Lung (tissue), 12 donors: ENCODE data around the gene NKAIN4. TPM values are rescaled to one million over a fixed set of nuclear protein-coding genes. Genes with fewer than 3 reads are reported as not detected.

ENCODE experiments used
- ATAC-seq: fragments of 200-7000 bp; cut with Tn5 transposase; one replicate; pipeline ENCODE4 v1.9.1; 2020; ENCODE audit warnings: moderate number of reproducible peaks; ENCODE audit not compliant: insufficient read depth, low FRiP score
- DNase-seq, 3 donors: peaks; one replicate each; pipeline ENCODE4 v3.0.0-alpha.2; 2013 to 2017
- H3K27ac ChIP-seq, 2 donors: one replicate each; pipeline ENCODE4 v1.5.1; 2013; ENCODE audit warnings: mild to moderate bottlenecking in 2 of 2, moderate library complexity in 2 of 2, control low read depth in 1 of 2, inconsistent platforms in 1 of 2, low read depth in 1 of 2, low read length in 1 of 2
- H3K27me3 ChIP-seq, 3 donors: one replicate each; pipeline ENCODE4 v1.5.1; 2013; ENCODE audit warnings: low read length in 2 of 3; ENCODE audit not compliant: control insufficient read depth in 3 of 3, insufficient read depth in 3 of 3
- H3K36me3 ChIP-seq, 4 donors: one replicate each; pipeline ENCODE4 v1.5.1; 2013; ENCODE audit warnings: low read length in 4 of 4, mild to moderate bottlenecking in 1 of 4, moderate library complexity in 1 of 4; ENCODE audit not compliant: control insufficient read depth in 4 of 4, insufficient read depth in 4 of 4
- H3K4me1 ChIP-seq, 5 donors: one replicate each; pipeline ENCODE4 v1.5.1; 2013; ENCODE audit warnings: low read length in 5 of 5, mild to moderate bottlenecking in 2 of 5, moderate library complexity in 1 of 5; ENCODE audit not compliant: control insufficient read depth in 5 of 5, insufficient read depth in 5 of 5
- H3K4me3 ChIP-seq: one replicate; pipeline ENCODE4 v1.5.1; 2013; ENCODE audit warnings: mild to moderate bottlenecking, control low read depth, moderate library complexity
- H3K9ac ChIP-seq, 2 donors: one replicate each; pipeline ENCODE4 v1.5.1; 2013; ENCODE audit warnings: low read length in 2 of 2, control low read depth in 1 of 2; ENCODE audit not compliant: insufficient read depth in 1 of 2
- H3K9me3 ChIP-seq, 4 donors: one replicate each; pipeline ENCODE4 v1.5.1; 2013; ENCODE audit warnings: low read length in 3 of 4, mild to moderate bottlenecking in 1 of 4, moderate library complexity in 1 of 4; ENCODE audit not compliant: control insufficient read depth in 4 of 4, insufficient read depth in 3 of 4
- CTCF ChIP-seq: IDR thresholded peaks from 2 replicates; pipeline ENCODE4 v1.5.1; 2012; ENCODE audit warnings: mild to moderate bottlenecking; ENCODE audit errors: control extremely low read depth, extremely low read depth
- WGBS, 2 donors: extraction: QIAGEN DNeasy Blood & Tissue Kit; methylation state at CpG; one replicate each; pipeline ENCODE4 v1.1.7; 2013; 5-methylcytosine and 5-hydroxymethylcytosine counted together
- polyA plus RNA-seq, 2 donors: library from polyadenylated mRNA; stranded (reverse); fragments of 200-250 nt; gene quantifications; one replicate each; pipeline ENCODE4 v1.2.1, GENCODE V29; 2013
- total RNA-seq, 2 donors: library from RNA; depleted of rRNA in 1 of 2; stranded (reverse); fragments of >200 nt in 1 of 2; gene quantifications; one replicate each; pipeline ENCODE4 v1.2.1, GENCODE V29; 2014 to 2021
- donor health status: control.
- donor health status: control.
- donor health status: Bipolar disorder and iron deficiency.
- donor health status: healthy.
- donor health status: DM: yes; HTN: yes; CAD: no.

NKAIN4 gene
- total and polyA plus RNA-seq, 4 donors = 0.10 to 1.7 TPM; not detected in 2

DNA sequence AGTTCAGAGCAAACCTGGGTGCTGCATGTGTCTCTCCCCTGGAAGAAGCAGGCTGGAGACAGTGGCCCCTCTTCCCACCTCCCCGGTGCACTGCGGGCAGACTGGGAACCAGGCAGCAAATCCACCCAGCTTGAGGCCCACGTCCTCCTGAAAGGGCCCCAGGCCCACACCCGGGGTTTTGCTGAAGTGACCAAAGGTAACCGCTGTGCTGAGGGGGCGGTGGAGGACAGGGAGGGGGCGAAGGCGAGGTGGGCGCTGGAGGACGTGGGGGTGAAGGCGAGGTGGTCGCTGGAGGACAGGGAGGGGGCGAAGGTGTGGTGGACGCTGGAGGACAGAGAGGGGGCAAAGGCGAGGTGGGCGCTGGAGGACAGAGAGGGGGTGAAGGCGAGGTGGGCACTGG lies 20.3 kb downstream of the NKAIN4 start:
- peaks cover 0 to 3% (median 3%) of the 10 kb centered on the region in 3 donors for H3K27me3 ChIP-seq
- 85 to 90% methylated on average over 17 of the region's 17 CpGs for WGBS, 2 donors
- H3K9me3 ChIP-seq = peaks cover 0 to 3% (median 0%) of the 10 kb centered on the region in 4 donors
- no peaks in the 10 kb centered on the region for H3K36me3 ChIP-seq
- DNase-seq = no peak
- no peak overlapping the region for H3K9ac ChIP-seq
- no peak overlapping the region for H3K4me3 ChIP-seq
- no peak for TF ChIP-seq CTCF
- no peak for ATAC-seq
- no peak overlapping the region for H3K27ac ChIP-seq
- H3K4me1 ChIP-seq = peaks cover 0 to 34% (median 2%) of the 10 kb centered on the region in 5 donors

DNA sequence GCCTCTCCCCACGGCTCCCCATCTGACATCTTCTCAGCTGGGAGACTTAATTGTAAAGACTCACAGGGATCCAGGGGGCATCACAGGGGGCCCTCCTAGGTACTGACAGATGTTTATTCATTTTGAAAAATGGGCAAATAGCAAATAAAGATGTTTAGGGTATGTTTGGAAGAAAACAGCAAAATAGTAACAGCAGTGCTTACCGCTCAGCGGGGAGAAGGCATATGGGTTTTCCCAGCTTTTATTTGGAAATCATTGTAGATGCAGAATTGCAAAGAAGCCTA lies 21.3 kb downstream of the NKAIN4 start:
- no peak for TF ChIP-seq CTCF
- H3K27me3 ChIP-seq = peaks cover 0 to 4% (median 3%) of the 10 kb centered on the region in 3 donors
- no peak for DNase-seq
- 59 to 90% methylated on average over 3 of the region's 3 CpGs for WGBS, 2 donors
- no peaks in the 10 kb centered on the region for H3K36me3 ChIP-seq
- H3K4me1 ChIP-seq = peaks cover 0 to 30% (median 2%) of the 10 kb centered on the region in 5 donors
- H3K27ac ChIP-seq = no peak overlapping the region
- H3K9me3 ChIP-seq = peaks cover 0 to 3% (median 0%) of the 10 kb centered on the region in 4 donors
- no peak for ATAC-seq
- H3K4me3 ChIP-seq = no peak overlapping the region
- H3K9ac ChIP-seq = no peak overlapping the region

GRCh38 chr20:63232235-63233060 lies 21.8 kb downstream of the NKAIN4 start:
- peaks cover 0 to 4% (median 3%) of the 10 kb centered on the region in 3 donors for H3K27me3 ChIP-seq
- no peak for ATAC-seq
- H3K4me1 ChIP-seq = peaks cover 0 to 29% (median 2%) of the 10 kb centered on the region in 5 donors
- 42 to 58% methylated on average over 18 of the region's 18 CpGs for WGBS, 2 donors
- no peak for DNase-seq
- H3K4me3 ChIP-seq = no peak overlapping the region
- no peaks in the 10 kb centered on the region for H3K36me3 ChIP-seq
- TF ChIP-seq CTCF = no peak
- H3K9ac ChIP-seq = no peak overlapping the region
- H3K27ac ChIP-seq = no peak overlapping the region
- H3K9me3 ChIP-seq = peaks cover 0 to 3% (median 0%) of the 10 kb centered on the region in 4 donors
